Loucy (cell line): Measurements from ENCODE around the gene RICTOR.

Experiments
- H2AFZ ChIP-seq: fragments of 200-600 bp; sonication (generic); 2 replicates; pipeline ENCODE4 v1.6.0; 2016; ENCODE audit warnings: antibody characterized with exemption, mild to moderate bottlenecking, low read length, moderate library complexity
- H3F3A ChIP-seq: fragments of 200-600 bp; 2 replicates; pipeline ENCODE4 v1.6.0; 2016; ENCODE audit warnings: antibody characterized with exemption, low read depth, mild to moderate bottlenecking
- H3K27me3 ChIP-seq: fragments of 200-600 bp; sonication (generic); 2 replicates; pipeline ENCODE4 v1.6.1; 2014; ENCODE audit warnings: low read length, mild to moderate bottlenecking; ENCODE audit not compliant: insufficient read depth, poor library complexity, severe bottlenecking
- H3K36me3 ChIP-seq: fragments of 200-600 bp; sonication (generic); 2 replicates; pipeline ENCODE4 v1.6.1; 2016; ENCODE audit warnings: low read length; ENCODE audit not compliant: insufficient read depth
- H3K4me1 ChIP-seq: fragments of 200-600 bp; sonication (generic); 2 replicates; pipeline ENCODE4 v1.5.1; 2014; ENCODE audit warnings: low read length, mild to moderate bottlenecking; ENCODE audit not compliant: insufficient read depth, poor library complexity, severe bottlenecking
- H3K4me2 ChIP-seq: fragments of 200-600 bp; sonication (generic); 2 replicates; pipeline ENCODE4 v1.6.0; 2014; ENCODE audit warnings: antibody characterized with exemption, low read length, low read depth, mild to moderate bottlenecking; ENCODE audit not compliant: poor library complexity, severe bottlenecking
- H3K4me3 ChIP-seq: fragments of 200-600 bp; sonication (generic); 2 replicates; pipeline ENCODE4 v1.5.1; 2014; ENCODE audit warnings: low read length, mild to moderate bottlenecking, mixed read lengths; ENCODE audit not compliant: poor library complexity, severe bottlenecking
- H3K79me2 ChIP-seq: fragments of 200-600 bp; sonication (generic); 2 replicates; pipeline ENCODE4 v1.6.1; 2014; ENCODE audit warnings: low read length; ENCODE audit not compliant: insufficient read depth
- H3K9ac ChIP-seq: fragments of 200-600 bp; sonication (generic); 2 replicates; pipeline ENCODE4 v1.6.0; 2014; ENCODE audit warnings: mild to moderate bottlenecking, low read depth, low read length, moderate library complexity; ENCODE audit not compliant: poor library complexity, severe bottlenecking
- H3K9me2 ChIP-seq: fragments of 200-600 bp; sonication (generic); replicated peaks from 2 replicates; pipeline ENCODE4 v1.6.1; 2016; ENCODE audit warnings: low read depth, low read length, mixed read lengths
- H3K9me3 ChIP-seq: fragments of 200-600 bp; sonication (generic); 2 replicates; pipeline ENCODE4 v1.6.1; 2014; ENCODE audit warnings: mild to moderate bottlenecking, antibody characterized with exemption, low read length, low read depth; ENCODE audit not compliant: insufficient read depth
- H4K20me1 ChIP-seq: fragments of 200-600 bp; sonication (generic); 2 replicates; pipeline ENCODE4 v1.6.0; 2014; ENCODE audit warnings: antibody characterized with exemption, low read length, mild to moderate bottlenecking; ENCODE audit not compliant: insufficient read depth, poor library complexity, severe bottlenecking
- EZH2phosphoT487 ChIP-seq: fragments of 200-600 bp; IDR thresholded peaks from 2 replicates; pipeline ENCODE4 v1.6.1; 2018; ENCODE audit warnings: antibody characterized with exemption, mild to moderate bottlenecking, moderate library complexity, borderline replicate concordance
- TF ChIP-seq, protein P1 (sequence below): fragments of 200-600 bp; sonication (generic); conservative IDR thresholded peaks from 2 replicates; pipeline ENCODE4 v1.5.1; 2014; ENCODE audit warnings: mild to moderate bottlenecking, antibody characterized with exemption, low read length

RICTOR gene

GRCh38 chr5:38940230-38940858 is 133.9 kb downstream of the RICTOR start:
- TF ChIP-seq, protein P1, sequence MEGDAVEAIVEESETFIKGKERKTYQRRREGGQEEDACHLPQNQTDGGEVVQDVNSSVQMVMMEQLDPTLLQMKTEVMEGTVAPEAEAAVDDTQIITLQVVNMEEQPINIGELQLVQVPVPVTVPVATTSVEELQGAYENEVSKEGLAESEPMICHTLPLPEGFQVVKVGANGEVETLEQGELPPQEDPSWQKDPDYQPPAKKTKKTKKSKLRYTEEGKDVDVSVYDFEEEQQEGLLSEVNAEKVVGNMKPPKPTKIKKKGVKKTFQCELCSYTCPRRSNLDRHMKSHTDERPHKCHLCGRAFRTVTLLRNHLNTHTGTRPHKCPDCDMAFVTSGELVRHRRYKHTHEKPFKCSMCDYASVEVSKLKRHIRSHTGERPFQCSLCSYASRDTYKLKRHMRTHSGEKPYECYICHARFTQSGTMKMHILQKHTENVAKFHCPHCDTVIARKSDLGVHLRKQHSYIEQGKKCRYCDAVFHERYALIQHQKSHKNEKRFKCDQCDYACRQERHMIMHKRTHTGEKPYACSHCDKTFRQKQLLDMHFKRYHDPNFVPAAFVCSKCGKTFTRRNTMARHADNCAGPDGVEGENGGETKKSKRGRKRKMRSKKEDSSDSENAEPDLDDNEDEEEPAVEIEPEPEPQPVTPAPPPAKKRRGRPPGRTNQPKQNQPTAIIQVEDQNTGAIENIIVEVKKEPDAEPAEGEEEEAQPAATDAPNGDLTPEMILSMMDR, result no peak
- Histone ChIP-seq H3K4me3 (no peak overlapping the region), H3K4me2 (no peak overlapping the region), H3K9me3 (no peaks in the 10 kb centered on the region), H2AFZ (no peak overlapping the region), H3K36me3 (peaks cover 41% of the 10 kb centered on the region; the same call in 1 of the 2 replicates), H3K4me1 (no peaks in the 10 kb centered on the region), H3K27me3 (no peaks in the 10 kb centered on the region), H3K79me2 (no peaks in the 10 kb centered on the region), H3K9ac (no peak overlapping the region), H4K20me1 (no peaks in the 10 kb centered on the region), H3K9me2 (no peaks in the 10 kb centered on the region), H3F3A (no peaks in the 10 kb centered on the region)

GRCh38 chr5:38938973-38939372 is 135.2 kb downstream of the RICTOR start:
- no peak for TF ChIP-seq EZH2phosphoT487
- TF ChIP-seq, protein P1, result no peak
- Histone ChIP-seq H3K9ac (no peak overlapping the region), H3K4me1 (no peaks in the 10 kb centered on the region), H3K9me2 (no peaks in the 10 kb centered on the region), H3K79me2 (no peaks in the 10 kb centered on the region), H3K27me3 (no peaks in the 10 kb centered on the region), H4K20me1 (no peaks in the 10 kb centered on the region), H3K4me2 (no peak overlapping the region), H3K36me3 (peaks cover 27% of the 10 kb centered on the region; the same call in 1 of the 2 replicates), H3F3A (no peaks in the 10 kb centered on the region), H3K4me3 (no peak overlapping the region), H3K9me3 (no peaks in the 10 kb centered on the region), H2AFZ (no peak overlapping the region)

- no peak overlapping the region for H3K4me2 ChIP-seq
- H3K9me2 ChIP-seq, result no peaks in the 10 kb centered on the region
- H3K9me3 ChIP-seq, result no peaks in the 10 kb centered on the region
- no peaks in the 10 kb centered on the region for H3F3A ChIP-seq
- no peak overlapping the region for H3K9ac ChIP-seq
- H4K20me1 ChIP-seq, result no peaks in the 10 kb centered on the region
- no peaks in the 10 kb centered on the region for H3K79me2 ChIP-seq
- peaks cover 27% of the 10 kb centered on the region; the same call in 1 of the 2 replicates for H3K36me3 ChIP-seq
- TF ChIP-seq, protein P1, result no peak
- TF ChIP-seq EZH2phosphoT487, result no peak
- no peak overlapping the region for H3K4me3 ChIP-seq
- no peaks in the 10 kb centered on the region for H3K4me1 ChIP-seq
- H2AFZ ChIP-seq, result no peak overlapping the region
- no peaks in the 10 kb centered on the region for H3K27me3 ChIP-seq
Observed at GRCh38 chr5:38938424-38938823, 135.8 kb downstream of the RICTOR start.
